Activated CD4-positive, alpha-beta T cell treated with anti-CD3 and anti-CD28 coated beads for 36 hours (primary cell): Measurements from ENCODE around the gene USP3. TPM values are rescaled to one million over a fixed set of nuclear protein-coding genes. Genes with fewer than 3 reads are reported as not detected.
A peak's percentile ranks its signal among the peaks of the same experiment; 100 is the strongest.
"Not testable (repeated sequence)": the region's sequence is repeated elsewhere in the genome, so short reads cannot be mapped to it uniquely, and the experiment has no call there.

Experiments
- ATAC-seq: fragments of 200-7000 bp; cut with Tn5 transposase; one replicate; pipeline ENCODE4 v1.10.0; 2021; ENCODE audit warnings: mild to moderate bottlenecking, moderate library complexity
- CTCF ChIA-PET: fragments of 350-600 bp; sonication (Branson Sonifier 250); formaldehyde crosslinking; loops from one replicate; lab custom pipeline; 2021; ENCODE audit warnings: antibody characterized with exemption; lab: Charles Lee
- POLR2A ChIA-PET: fragments of 350-600 bp; sonication (Branson Sonifier 250); formaldehyde crosslinking; loops from one replicate; lab custom pipeline; 2021; ENCODE audit warnings: antibody characterized with exemption, inconsistent platforms; lab: Charles Lee
- DNase-seq: peaks from one replicate; pipeline ENCODE4 v3.0.0-alpha.2; 2020
- H3K27ac Mint-ChIP-seq: one replicate; pipeline ENCODE4 v1.8.0; 2021; ENCODE audit warnings: mixed read lengths
- H3K27me3 Mint-ChIP-seq: one replicate; pipeline ENCODE4 v1.8.0; 2021; ENCODE audit warnings: mixed read lengths
- H3K36me3 Mint-ChIP-seq: one replicate; pipeline ENCODE4 v1.8.0; 2021; ENCODE audit warnings: low read depth, mixed read lengths
- H3K4me1 Mint-ChIP-seq: one replicate; pipeline ENCODE4 v1.8.0; 2021; ENCODE audit warnings: mixed read lengths
- H3K4me3 Mint-ChIP-seq: one replicate; pipeline ENCODE4 v1.8.0; 2021; ENCODE audit warnings: mild to moderate bottlenecking, moderate library complexity, mixed read lengths
- H3K9me3 Mint-ChIP-seq: one replicate; pipeline ENCODE4 v1.8.0; 2021; ENCODE audit warnings: low read depth, mixed read lengths
- intact Hi-C, 2 experiments: fragments of 100-400 bp; cut with DNase I in 1 of 2; cut with micrococcal nuclease in 1 of 2; formaldehyde crosslinking; loops; one replicate each; pipeline versions ENCODE4 v1.14.2 to v1.15.1; 2022 to 2024; cut with DNase I, micrococcal nuclease
- total RNA-seq, 2 experiments: library from RNA; stranded (reverse); gene quantifications; one replicate each; pipeline ENCODE4 v1.2.3, GENCODE V29; 2021

USP3 gene
- total RNA-seq, 2 experiments from 2014 or later: 51.1 to 51.7 TPM

DNA sequence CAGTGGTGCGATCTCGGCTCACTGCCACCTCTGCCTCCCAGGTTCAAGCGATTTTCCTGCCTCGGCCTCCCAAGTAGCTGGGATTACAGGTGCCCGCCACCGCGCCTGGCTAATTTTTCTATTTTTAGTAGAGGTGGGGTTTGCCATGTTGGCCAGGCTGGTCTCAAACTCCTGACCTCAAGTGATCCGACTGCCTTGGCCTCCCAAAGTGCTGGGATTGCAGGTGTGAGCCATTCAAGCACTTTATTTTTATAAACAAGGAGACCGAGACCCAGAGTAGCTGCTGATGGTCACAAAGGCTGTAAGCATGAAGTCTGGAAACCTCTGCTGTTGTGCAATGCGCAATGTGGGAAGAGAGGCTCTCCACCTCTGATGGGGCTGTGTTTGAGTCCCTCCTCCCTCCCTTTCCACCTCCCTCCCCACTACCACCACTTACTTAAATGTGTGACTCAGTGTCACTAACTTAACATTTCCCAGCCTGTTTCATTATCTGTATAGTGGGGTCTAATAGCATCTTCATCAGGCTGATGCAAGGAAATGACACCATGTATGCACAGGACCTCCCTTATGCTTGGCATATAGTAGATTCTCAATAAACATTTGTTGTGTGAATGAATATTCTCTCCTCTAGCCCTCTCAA is 16.5 kb upstream of the USP3 start:
- not testable (repeated sequence) for H3K4me3 Mint-ChIP-seq, DNase-seq, H3K9me3 Mint-ChIP-seq, H3K27me3 Mint-ChIP-seq, H3K27ac Mint-ChIP-seq, ATAC-seq, H3K36me3 Mint-ChIP-seq
- intact Hi-C loops: loop anchor here (1.0 to 2.0 kb wide), 3 partner anchors 9 to 15 kb away; no protein-coding TSS in a partner anchor
- ChIA-PET CTCF (interaction anchor here (0.6 to 2.3 kb wide), 38 partner anchors 8 to 206 kb away, joined by 3 to 29 read pairs (median 4); no protein-coding TSS in a partner anchor), POLR2A (interaction anchor here (0.6 to 1.0 kb wide), 5 partner anchors 9 to 73 kb away, joined by 3 to 13 read pairs (median 3); no protein-coding TSS in a partner anchor)
- peaks cover 57% of the 10 kb centered on the region for H3K4me1 Mint-ChIP-seq

DNA sequence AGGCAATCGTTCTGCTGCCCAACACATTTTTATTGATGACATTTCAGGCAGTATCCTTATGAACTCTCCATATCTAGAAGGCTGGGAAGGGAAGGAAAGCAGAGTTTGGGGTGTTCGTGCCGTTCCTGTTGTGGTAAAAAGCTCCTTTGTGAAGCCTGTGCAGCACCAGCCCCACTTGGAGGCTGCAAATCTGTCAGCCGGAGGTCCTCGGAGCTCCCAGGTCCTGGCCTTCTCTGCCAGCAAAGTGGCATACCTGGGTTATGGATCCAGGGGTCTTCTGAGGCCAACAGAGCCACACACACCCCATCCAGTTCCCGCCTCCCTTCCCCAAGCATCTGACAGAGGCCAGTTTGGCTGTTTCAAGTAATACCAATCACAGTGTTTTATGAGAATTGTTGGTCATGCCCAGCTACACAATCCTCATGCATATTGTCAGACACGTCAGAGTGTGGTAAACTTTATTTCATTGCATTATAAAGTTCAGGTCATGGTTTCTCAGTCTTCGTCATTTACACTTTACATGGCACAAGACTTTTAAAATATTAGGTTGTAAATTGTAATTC is 15.9 kb upstream of the USP3 start:
- H3K27me3 Mint-ChIP-seq: no peaks in the 10 kb centered on the region
- POLR2A ChIA-PET: no interaction called here
- H3K4me3 Mint-ChIP-seq: no peak overlapping the region
- CTCF ChIA-PET: interaction anchor here (1.5 to 2.3 kb wide), 6 partner anchors 8 to 57 kb away, joined by 5 to 29 read pairs (median 11); no protein-coding TSS in a partner anchor
- DNase-seq (no peak), ATAC-seq (no peak)
- no peaks in the 10 kb centered on the region for H3K36me3 Mint-ChIP-seq
- intact Hi-C loops: no loop called here
- H3K4me1 Mint-ChIP-seq: peaks cover 59% of the 10 kb centered on the region
- no peak overlapping the region for H3K27ac Mint-ChIP-seq
- H3K9me3 Mint-ChIP-seq: no peaks in the 10 kb centered on the region

DNA sequence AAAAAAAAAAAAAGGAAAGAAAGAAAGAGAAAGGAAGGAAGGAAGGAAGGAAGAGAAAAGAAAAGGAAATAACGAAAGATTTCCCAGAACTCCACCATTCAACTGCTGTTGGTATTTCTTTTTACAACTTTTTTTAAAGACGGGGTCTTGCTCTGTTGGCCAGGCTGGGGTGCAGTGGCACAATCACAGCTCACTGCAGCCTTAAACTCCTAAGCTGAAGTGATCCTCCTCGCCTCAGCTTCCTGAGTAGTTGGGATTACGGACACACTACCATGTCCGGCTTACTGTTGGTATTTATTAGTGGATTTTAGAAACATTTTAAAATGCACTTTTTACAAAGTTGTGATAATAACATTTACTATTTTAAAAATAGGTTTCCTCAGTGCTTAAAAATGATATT is 15.0 kb upstream of the USP3 start:
- DNase-seq (no peak), ATAC-seq (no peak)
- CTCF ChIA-PET: interaction anchor here (0.6 kb wide), 1 partner anchor 224 kb away, joined by 3 read pairs; no protein-coding TSS in a partner anchor
- no peak overlapping the region for H3K4me3 Mint-ChIP-seq
- no peaks in the 10 kb centered on the region for H3K36me3 Mint-ChIP-seq
- no peaks in the 10 kb centered on the region for H3K9me3 Mint-ChIP-seq
- H3K27ac Mint-ChIP-seq: no peak overlapping the region
- peaks cover 59% of the 10 kb centered on the region for H3K4me1 Mint-ChIP-seq
- intact Hi-C loops: no loop called here
- H3K27me3 Mint-ChIP-seq: no peaks in the 10 kb centered on the region
- POLR2A ChIA-PET: no interaction called here

DNA sequence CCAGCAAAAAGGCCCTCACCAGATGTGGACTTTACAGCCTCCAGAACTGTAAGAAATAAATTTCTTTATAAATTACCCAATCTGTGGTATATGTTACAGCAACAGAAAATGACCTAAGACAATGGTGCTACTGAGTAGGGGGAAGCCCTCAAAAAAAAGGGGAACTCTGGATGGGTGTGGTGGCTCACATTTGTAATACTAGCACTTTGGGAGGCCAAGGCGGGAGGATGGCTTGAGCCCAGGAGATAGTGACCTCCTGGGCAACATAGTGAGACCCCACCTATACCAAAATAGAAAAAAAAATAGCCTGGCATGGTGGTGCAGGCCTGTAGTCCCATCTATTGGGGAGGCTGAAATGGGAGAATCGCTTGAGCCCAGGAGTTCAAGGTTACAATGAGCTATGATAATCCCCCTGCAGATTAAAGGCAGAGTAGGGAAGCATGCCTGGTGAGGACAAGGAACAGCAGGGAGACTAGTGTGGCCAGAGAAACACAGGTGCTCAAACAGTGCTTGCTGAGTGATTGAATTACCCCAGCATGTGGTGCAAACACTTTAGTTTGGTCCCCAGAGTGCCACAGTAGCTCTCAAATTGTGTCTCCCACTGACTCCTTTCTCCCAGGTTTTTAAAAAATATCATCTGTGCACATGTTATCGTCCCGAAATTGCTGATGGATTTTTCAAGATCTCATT is 13.9 kb upstream of the USP3 start:
- no peak for DNase-seq
- H3K4me1 Mint-ChIP-seq: peaks cover 59% of the 10 kb centered on the region
- H3K27ac Mint-ChIP-seq: no peak overlapping the region

DNA sequence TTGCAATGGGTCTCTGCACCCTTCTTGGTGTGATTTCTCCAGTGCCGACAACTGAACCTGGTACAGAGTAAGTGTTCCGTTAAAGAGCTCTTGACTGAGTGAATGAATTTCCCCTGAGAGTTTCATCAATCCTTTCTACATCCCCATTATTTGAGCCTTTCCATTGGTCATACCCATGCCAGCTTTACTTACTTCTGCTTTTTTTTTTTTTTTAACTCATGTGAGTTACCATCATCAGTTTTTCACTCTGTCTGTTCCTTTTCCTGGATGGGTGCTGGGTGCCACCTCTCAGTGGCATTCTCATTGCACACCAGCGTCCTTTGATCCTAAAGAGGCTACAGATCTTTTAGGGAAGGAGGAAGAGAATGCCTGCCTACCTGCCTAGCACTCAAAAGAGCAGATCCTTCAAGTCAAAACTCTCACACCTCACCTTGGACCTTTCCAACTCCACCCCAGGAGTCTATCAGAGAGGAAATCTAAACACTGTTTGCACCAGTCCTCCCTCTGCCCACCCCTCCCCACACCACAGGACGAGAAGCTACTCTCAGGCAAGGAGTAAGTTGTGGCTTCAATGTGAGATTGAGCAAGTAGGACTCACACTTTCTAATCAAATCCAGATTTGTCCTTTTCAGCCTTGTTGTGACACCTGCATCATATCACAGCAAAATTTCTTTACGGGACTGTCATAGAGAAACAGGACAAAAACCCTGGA is 13.1 kb upstream of the USP3 start:
- ChIA-PET POLR2A (no interaction called here), CTCF (interaction anchor here (0.6 to 1.8 kb wide), 2 partner anchors 9 to 14 kb away, joined by 4 to 7 read pairs; no protein-coding TSS in a partner anchor)
- H3K27me3 Mint-ChIP-seq: no peaks in the 10 kb centered on the region
- no peak for DNase-seq
- no peaks in the 10 kb centered on the region for H3K9me3 Mint-ChIP-seq
- no peak overlapping the region for H3K27ac Mint-ChIP-seq
- intact Hi-C loops: no loop called here
- no peaks in the 10 kb centered on the region for H3K36me3 Mint-ChIP-seq
- ATAC-seq: no peak
- H3K4me3 Mint-ChIP-seq: no peak overlapping the region
- peaks cover 62% of the 10 kb centered on the region for H3K4me1 Mint-ChIP-seq

More for the DNA sequence above, 13.9 kb upstream of the USP3 start:
- H3K27me3 Mint-ChIP-seq: no peaks in the 10 kb centered on the region
- H3K9me3 Mint-ChIP-seq: no peaks in the 10 kb centered on the region
- ChIA-PET POLR2A (no interaction called here), CTCF (interaction anchor here (0.6 to 1.8 kb wide), 2 partner anchors 15 to 61 kb away, joined by 3 to 7 read pairs; no protein-coding TSS in a partner anchor)
- H3K4me3 Mint-ChIP-seq: no peak overlapping the region
- no peaks in the 10 kb centered on the region for H3K36me3 Mint-ChIP-seq
- ATAC-seq: no peak
- intact Hi-C loops: no loop called here

DNA sequence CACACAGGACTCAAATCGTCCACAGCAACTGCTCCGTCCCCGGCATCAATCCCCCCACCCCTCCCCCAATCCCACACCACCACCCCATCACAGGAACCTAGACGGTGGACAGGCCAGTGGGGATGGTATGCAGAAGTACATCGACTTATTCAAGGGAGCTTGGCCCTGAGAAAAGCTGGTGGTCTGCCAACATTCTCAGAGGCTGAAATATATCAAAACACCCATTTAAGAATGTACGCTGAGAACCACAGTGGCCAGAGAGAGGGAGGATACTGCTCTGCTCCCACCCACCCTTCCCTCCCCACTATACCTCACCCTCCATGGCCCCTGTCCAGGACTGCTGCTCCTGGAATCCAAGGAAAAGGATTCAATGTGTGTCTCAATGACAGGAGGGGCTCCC is 12.4 kb upstream of the USP3 start:
- intact Hi-C loops: no loop called here
- DNase-seq (no peak), ATAC-seq (no peak)
- no peaks in the 10 kb centered on the region for H3K36me3 Mint-ChIP-seq
- H3K4me3 Mint-ChIP-seq: no peak overlapping the region
- peaks cover 56% of the 10 kb centered on the region for H3K4me1 Mint-ChIP-seq
- H3K27ac Mint-ChIP-seq: no peak overlapping the region
- POLR2A ChIA-PET: no interaction called here
- no peaks in the 10 kb centered on the region for H3K9me3 Mint-ChIP-seq
- H3K27me3 Mint-ChIP-seq: no peaks in the 10 kb centered on the region
- CTCF ChIA-PET: interaction anchor here (0.8 kb wide), 1 partner anchor 16 kb away, joined by 3 read pairs; no protein-coding TSS in a partner anchor

DNA sequence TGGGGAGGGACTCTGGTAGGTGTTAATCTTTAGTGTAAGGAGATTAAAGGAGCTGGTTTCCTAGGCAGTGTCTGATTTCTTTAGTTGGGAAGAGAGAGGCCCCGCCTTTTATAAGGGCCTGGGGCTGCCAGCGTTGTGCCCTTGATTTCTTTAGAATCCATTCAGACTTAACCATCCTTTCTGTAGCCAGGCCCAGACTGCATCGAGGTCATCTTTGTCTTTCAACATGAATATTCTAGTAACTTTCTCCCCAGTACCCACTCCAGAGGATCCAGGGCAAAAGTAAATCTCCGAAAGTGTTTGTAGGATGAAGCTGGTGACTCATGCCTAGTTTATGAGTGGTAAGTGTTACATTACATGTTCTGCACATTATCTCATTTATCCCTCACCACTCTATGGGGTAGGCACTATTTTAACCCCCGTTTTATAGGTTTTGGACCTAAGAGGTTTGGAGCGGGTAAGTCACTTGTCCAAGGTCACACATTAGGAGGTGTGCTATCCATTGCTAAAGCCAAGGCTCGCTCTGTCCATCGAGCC is 11.8 kb upstream of the USP3 start:
- Mint-ChIP-seq H3K27me3 (no peaks in the 10 kb centered on the region), H3K36me3 (no peaks in the 10 kb centered on the region), H3K27ac (no peak overlapping the region), H3K4me1 (peaks cover 51% of the 10 kb centered on the region), H3K4me3 (no peak overlapping the region), H3K9me3 (no peaks in the 10 kb centered on the region)
- ChIA-PET CTCF (interaction anchor here (0.6 to 1.5 kb wide), 3 partner anchors 17 to 20 kb away, joined by 3 read pairs; no protein-coding TSS in a partner anchor), POLR2A (no interaction called here)
- intact Hi-C loops: no loop called here
- no peak for DNase-seq
- no peak for ATAC-seq

DNA sequence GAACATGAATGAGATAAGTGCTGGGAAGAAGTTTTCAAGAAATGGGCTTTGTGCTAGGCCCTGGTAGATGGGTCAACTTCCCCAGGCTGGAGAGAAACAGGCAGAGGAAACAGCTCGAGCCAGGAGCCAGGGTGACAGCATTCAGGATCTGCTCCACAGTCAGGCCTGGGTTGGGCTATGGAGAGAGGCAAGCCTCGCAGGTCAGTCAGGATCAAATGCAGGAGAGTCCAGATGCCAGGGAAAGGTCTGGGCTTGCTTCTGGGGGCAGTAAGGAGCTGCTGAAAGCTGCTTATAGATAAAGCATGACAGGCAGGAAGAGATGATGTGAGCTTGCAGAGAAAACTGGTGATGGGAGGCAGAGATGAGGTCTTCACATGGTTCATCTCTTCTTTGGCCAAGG is 11.0 kb upstream of the USP3 start:
- Mint-ChIP-seq H3K4me3 (no peak overlapping the region), H3K4me1 (peaks cover 44% of the 10 kb centered on the region), H3K36me3 (no peaks in the 10 kb centered on the region), H3K9me3 (no peaks in the 10 kb centered on the region), H3K27me3 (no peaks in the 10 kb centered on the region), H3K27ac (peak overlapping the region; percentile 44)
- CTCF ChIA-PET: interaction anchor here (0.6 to 1.5 kb wide), 2 partner anchors 16 to 19 kb away, joined by 3 read pairs; no protein-coding TSS in a partner anchor
- POLR2A ChIA-PET: no interaction called here
- ATAC-seq (no peak), DNase-seq (no peak)
- intact Hi-C loops: no loop called here

DNA sequence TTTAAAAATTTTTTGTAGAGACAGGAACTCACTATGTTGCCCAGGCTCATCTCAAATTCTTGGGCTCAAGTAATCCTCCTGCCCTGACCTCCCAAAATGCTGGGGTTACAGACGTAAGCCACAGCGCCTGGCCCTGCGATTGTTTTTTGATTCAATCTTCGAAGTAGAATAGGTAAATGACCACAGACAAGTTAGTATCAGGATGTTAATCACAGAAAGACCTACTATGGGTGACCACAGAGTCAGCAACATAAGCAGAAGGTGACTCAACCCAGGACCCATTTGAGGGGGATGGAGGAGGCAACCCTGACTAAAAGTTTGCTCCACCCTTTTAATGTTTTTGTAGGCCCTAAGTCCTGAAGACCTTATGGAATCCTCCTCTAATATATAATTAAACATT is 10.0 kb upstream of the USP3 start:
- Mint-ChIP-seq H3K27ac (peak overlapping the region; percentile 47), H3K27me3 (no peaks in the 10 kb centered on the region), H3K9me3 (no peaks in the 10 kb centered on the region), H3K36me3 (no peaks in the 10 kb centered on the region), H3K4me3 (no peak overlapping the region), H3K4me1 (peaks cover 51% of the 10 kb centered on the region)
- peak; percentile 13 for ATAC-seq
- ChIA-PET CTCF (interaction anchor here (1.0 to 5.0 kb wide), 3 partner anchors 11 to 15 kb away, joined by 3 to 52 read pairs (median 3); no protein-coding TSS in a partner anchor), POLR2A (interaction anchor here (0.9 kb wide), 1 partner anchor 12 kb away, joined by 3 read pairs; no protein-coding TSS in a partner anchor)
- intact Hi-C loops: no loop called here
- peak; percentile 58 for DNase-seq

DNA sequence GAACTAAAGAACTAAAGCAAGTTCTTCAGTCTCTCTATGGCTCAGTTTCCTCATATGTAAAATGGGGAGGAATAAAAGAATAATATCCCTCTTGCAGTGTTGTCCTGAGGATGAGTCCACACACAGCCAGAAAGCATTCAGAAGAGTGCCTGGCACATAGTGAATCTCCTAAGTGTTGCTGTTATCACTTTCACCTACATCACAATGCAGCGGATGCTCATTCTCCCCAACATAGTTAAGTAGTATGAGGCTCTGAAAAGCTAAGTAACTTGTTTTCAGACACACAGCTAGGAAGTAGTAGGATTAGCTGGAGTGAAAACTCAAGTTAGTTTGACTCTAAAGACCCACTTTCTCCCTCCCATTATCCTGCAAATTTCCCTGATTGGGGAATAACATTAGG is 9.1 kb upstream of the USP3 start:
- H3K9me3 Mint-ChIP-seq: no peaks in the 10 kb centered on the region
- intact Hi-C loops: loop anchor here in 1 of 2 experiments (5.0 kb wide), 1 partner anchor 303 kb away; no protein-coding TSS in a partner anchor
- ChIA-PET CTCF (interaction anchor here (0.9 to 5.0 kb wide), 13 partner anchors 8 to 304 kb away, joined by 3 to 52 read pairs (median 7); no protein-coding TSS in a partner anchor), POLR2A (interaction anchor here (0.7 to 3.0 kb wide), 6 partner anchors 8 to 16 kb away, joined by 3 to 13 read pairs (median 4); no protein-coding TSS in a partner anchor)
- no peaks in the 10 kb centered on the region for H3K36me3 Mint-ChIP-seq
- H3K27me3 Mint-ChIP-seq: no peaks in the 10 kb centered on the region
- peak overlapping the region; percentile 51 for H3K27ac Mint-ChIP-seq
- ATAC-seq: peak; percentile 16
- H3K4me3 Mint-ChIP-seq: no peak overlapping the region
- DNase-seq: no peak
- peaks cover 60% of the 10 kb centered on the region for H3K4me1 Mint-ChIP-seq
